Fibroblast of lung (primary cell): ENCODE data around the gene CTRB2. TPM values are rescaled to one million over a fixed set of nuclear protein-coding genes. Genes with fewer than 3 reads are reported as not detected.
"Not testable (repeated sequence)": the region's sequence is repeated elsewhere in the genome, so short reads cannot be mapped to it uniquely, and the experiment has no call there.

ENCODE experiments used
- DNase-seq, 2 donors: peaks; one replicate each; pipeline versions ENCODE4 v3.0.0 to v3.0.0-alpha.2; 2010; ENCODE audit warnings: low read depth in 2 of 2
- H2AFZ ChIP-seq: 2 replicates; pipeline ENCODE4 v1.5.1; 2012; ENCODE audit warnings: low read length, control low read depth, inconsistent platforms
- H3K27ac ChIP-seq: 2 replicates; pipeline ENCODE4 v1.5.1; 2011; ENCODE audit warnings: low read length, control low read depth; ENCODE audit not compliant: insufficient read depth
- H3K27me3 ChIP-seq: 2 replicates; pipeline ENCODE4 v1.5.1; 2011; ENCODE audit warnings: mild to moderate bottlenecking, low read length; ENCODE audit not compliant: control insufficient read depth, insufficient read depth
- H3K36me3 ChIP-seq: 2 replicates; pipeline ENCODE4 v1.5.1; 2011; ENCODE audit warnings: low read length; ENCODE audit not compliant: control insufficient read depth, insufficient read depth
- H3K4me1 ChIP-seq: 2 replicates; pipeline ENCODE4 v1.5.1; 2011; ENCODE audit warnings: low read length; ENCODE audit not compliant: control insufficient read depth, insufficient read depth; ENCODE audit errors: extremely low read depth
- H3K4me2 ChIP-seq: 2 replicates; pipeline ENCODE4 v1.5.1; 2011; ENCODE audit warnings: low read length, control low read depth; ENCODE audit not compliant: insufficient read depth; ENCODE audit errors: extremely low read depth
- H3K4me3 ChIP-seq, 4 experiments: fragments of 200-600 bp in 1 of 4; sonication (generic) in 1 of 4; replicated peaks in 1 of 4; 2 replicates each; pipeline ENCODE4 v1.5.1; 2011 to 2016; ENCODE audit warnings: low read length in 4 of 4, low read depth in 3 of 4, mild to moderate bottlenecking in 3 of 4, control low read depth in 2 of 4, inconsistent platforms in 1 of 4, mixed read lengths in 1 of 4; ENCODE audit not compliant: insufficient read depth in 1 of 4; ENCODE audit errors: control extremely low read depth in 1 of 4
- H3K79me2 ChIP-seq: 2 replicates; pipeline ENCODE4 v1.5.1; 2012; ENCODE audit warnings: mild to moderate bottlenecking, low read length, inconsistent platforms; ENCODE audit not compliant: control insufficient read depth, insufficient read depth
- H3K9ac ChIP-seq: 2 replicates; pipeline ENCODE4 v1.5.1; 2011; ENCODE audit warnings: mild to moderate bottlenecking, low read length, control low read depth; ENCODE audit not compliant: insufficient read depth
- H3K9me3 ChIP-seq: 2 replicates; pipeline ENCODE4 v1.5.1; 2012; ENCODE audit warnings: low read depth, low read length; ENCODE audit not compliant: control insufficient read depth, insufficient read depth
- H4K20me1 ChIP-seq: 2 replicates; pipeline ENCODE4 v1.5.1; 2011; ENCODE audit warnings: low read length; ENCODE audit not compliant: control insufficient read depth, insufficient read depth; ENCODE audit errors: extremely low read depth
- EZH2 ChIP-seq: IDR thresholded peaks from 2 replicates; pipeline ENCODE4 v1.5.1; 2012; ENCODE audit warnings: low read length, control low read depth, mild to moderate bottlenecking; ENCODE audit errors: missing control alignments
- polyA plus RNA-seq, 2 donors: library from polyadenylated mRNA; depleted of rRNA in 1 of 2; stranded (reverse) in 1 of 2; unstranded in 1 of 2; fragments of >200 nt; gene quantifications; 2 replicates each; pipeline ENCODE4 v1.2.1, GENCODE V29; 2011 to 2012; ENCODE audit warnings: missing spikeins in 1 of 2
- total RNA-seq: library from RNA; depleted of rRNA; stranded (reverse); fragments of >200 nt; gene quantifications from 2 replicates; pipeline ENCODE4 v1.2.1, GENCODE V29; 2014
- TF ChIP-seq, protein P1 (sequence below), 2 donors: IDR thresholded peaks in 1 of 2; conservative IDR thresholded peaks in 1 of 2; 1 replicate in 1 of 2; 2 replicates in 1 of 2; pipeline ENCODE4 v1.5.1; 2011 to 2012; ENCODE audit warnings: low read length in 2 of 2, control low read depth in 1 of 2, inconsistent platforms in 1 of 2, low read depth in 1 of 2, mild to moderate bottlenecking in 1 of 2

CTRB2 gene
- total and polyA plus RNA-seq, 2 donors (not counting 1 experiment from before 2014, with no cell fraction given): not detected

- DNase-seq: peak in 1 of 2 donors; percentile 50
- no peaks in the 10 kb centered on the region for H3K9me3 ChIP-seq
- no peak overlapping the region for H3K4me3 ChIP-seq
- H3K27ac ChIP-seq: no peak overlapping the region
- H3K4me2 ChIP-seq: no peak overlapping the region
- H3K27me3 ChIP-seq: no peaks in the 10 kb centered on the region
- H2AFZ ChIP-seq: no peak overlapping the region
- H3K9ac ChIP-seq: no peak overlapping the region
- H3K36me3 ChIP-seq: no peaks in the 10 kb centered on the region
- TF ChIP-seq, protein P1, sequence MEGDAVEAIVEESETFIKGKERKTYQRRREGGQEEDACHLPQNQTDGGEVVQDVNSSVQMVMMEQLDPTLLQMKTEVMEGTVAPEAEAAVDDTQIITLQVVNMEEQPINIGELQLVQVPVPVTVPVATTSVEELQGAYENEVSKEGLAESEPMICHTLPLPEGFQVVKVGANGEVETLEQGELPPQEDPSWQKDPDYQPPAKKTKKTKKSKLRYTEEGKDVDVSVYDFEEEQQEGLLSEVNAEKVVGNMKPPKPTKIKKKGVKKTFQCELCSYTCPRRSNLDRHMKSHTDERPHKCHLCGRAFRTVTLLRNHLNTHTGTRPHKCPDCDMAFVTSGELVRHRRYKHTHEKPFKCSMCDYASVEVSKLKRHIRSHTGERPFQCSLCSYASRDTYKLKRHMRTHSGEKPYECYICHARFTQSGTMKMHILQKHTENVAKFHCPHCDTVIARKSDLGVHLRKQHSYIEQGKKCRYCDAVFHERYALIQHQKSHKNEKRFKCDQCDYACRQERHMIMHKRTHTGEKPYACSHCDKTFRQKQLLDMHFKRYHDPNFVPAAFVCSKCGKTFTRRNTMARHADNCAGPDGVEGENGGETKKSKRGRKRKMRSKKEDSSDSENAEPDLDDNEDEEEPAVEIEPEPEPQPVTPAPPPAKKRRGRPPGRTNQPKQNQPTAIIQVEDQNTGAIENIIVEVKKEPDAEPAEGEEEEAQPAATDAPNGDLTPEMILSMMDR (conservative IDR thresholded peaks at IDR 0.05 in 1 of 2, IDR thresholded peaks at IDR 0.05 in 1 of 2; ENCODE audit: low read depth in 1 of 2, low read length in 2 of 2): no peak
- TF ChIP-seq EZH2: no peak
- no peaks in the 10 kb centered on the region for H3K79me2 ChIP-seq
- H3K4me1 ChIP-seq: no peaks in the 10 kb centered on the region
- no peaks in the 10 kb centered on the region for H4K20me1 ChIP-seq
Measured at GRCh38 chr16:75216127-75216526, 9.2 kb upstream of the CTRB2 start.

- H3K36me3 ChIP-seq, H2AFZ ChIP-seq, DNase-seq, H3K79me2 ChIP-seq, H3K27ac ChIP-seq, H4K20me1 ChIP-seq, H3K9ac ChIP-seq, H3K27me3 ChIP-seq, H3K4me1 ChIP-seq, H3K9me3 ChIP-seq, H3K4me2 ChIP-seq, H3K4me3 ChIP-seq: not testable (repeated sequence)
Measured at GRCh38 chr16:75211286-75211685, 4.3 kb upstream of the CTRB2 start.

GRCh38 chr16:75209944-75210343 is 3.0 kb upstream of the CTRB2 start:
- H3K36me3 ChIP-seq: no peaks in the 10 kb centered on the region
- DNase-seq: no peak
- TF ChIP-seq, protein P1 (conservative IDR thresholded peaks at IDR 0.05 in 1 of 2, IDR thresholded peaks at IDR 0.05 in 1 of 2; ENCODE audit: low read depth in 1 of 2, low read length in 2 of 2): no peak
- no peak for TF ChIP-seq EZH2

GRCh38 chr16:75209514-75209913 is 2.6 kb upstream of the CTRB2 start:
- not testable (repeated sequence) for H3K9ac ChIP-seq, H3K27ac ChIP-seq, H3K9me3 ChIP-seq, H3K4me2 ChIP-seq, H3K4me1 ChIP-seq, H3K36me3 ChIP-seq, H2AFZ ChIP-seq, H3K4me3 ChIP-seq, H4K20me1 ChIP-seq, H3K27me3 ChIP-seq, H3K79me2 ChIP-seq, DNase-seq

More at GRCh38 chr16:75209944-75210343, 3.0 kb upstream of the CTRB2 start:
- Histone ChIP-seq H3K27me3 (no peaks in the 10 kb centered on the region), H2AFZ (no peak overlapping the region), H3K27ac (no peak overlapping the region), H4K20me1 (no peaks in the 10 kb centered on the region), H3K79me2 (no peaks in the 10 kb centered on the region), H3K9me3 (no peaks in the 10 kb centered on the region), H3K9ac (no peak overlapping the region), H3K4me1 (no peaks in the 10 kb centered on the region), H3K4me2 (no peak overlapping the region), H3K4me3 (no peak overlapping the region)
